Measurements from ENCODE around the gene GNAI1.

GRCh38 chr7:80140388-80140787 is 5.8 kb downstream of the GNAI1 start:
- TF ChIP-seq CTCF (IDR thresholded peaks at IDR 0.05) (no peak), POLR2A (IDR thresholded peaks at IDR 0.05) (no peak), EP300 (IDR thresholded peaks at IDR 0.05) (no peak)

Measured in tibial nerve (tissue), 4 donors.